ENCODE measurements around the gene GP9. TPM values are rescaled to one million over a fixed set of nuclear protein-coding genes. Genes with fewer than 3 reads are reported as not detected.

Gene GP9
- total RNA-seq, 1 donor from 2014 or later = not detected

- Mint-ChIP-seq H3K9me3 (ENCODE audit: unreplicated experiment) (peaks cover 2% of the 10 kb centered on the region), H3K27me3 (ENCODE audit: unreplicated experiment) (peaks cover 2% of the 10 kb centered on the region), H3K4me1 (ENCODE audit: low read depth, unreplicated experiment) (peaks cover 4% of the 10 kb centered on the region), H3K4me3 (ENCODE audit: unreplicated experiment) (no peak overlapping the region), H3K27ac (ENCODE audit: unreplicated experiment) (no peak overlapping the region), H3K36me3 (ENCODE audit: unreplicated experiment) (no peaks in the 10 kb centered on the region)
- DNase-seq = no peak
- TF ChIP-seq CTCF (IDR thresholded peaks at IDR 0.05; ENCODE audit: partially characterized antibody, unreplicated experiment) = no peak
Observed at GRCh38 chr3:129054605-129055104, 5.9 kb upstream of the GP9 start.

GRCh38 chr3:129056451-129057173 lies 4.0 kb upstream of the GP9 start:
- H3K27ac Mint-ChIP-seq (ENCODE audit: unreplicated experiment) = no peak overlapping the region
- H3K4me3 Mint-ChIP-seq (ENCODE audit: unreplicated experiment) = no peak overlapping the region
- DNase-seq = no peak
- H3K36me3 Mint-ChIP-seq (ENCODE audit: unreplicated experiment) = no peaks in the 10 kb centered on the region
- no peak for TF ChIP-seq CTCF (IDR thresholded peaks at IDR 0.05; ENCODE audit: partially characterized antibody, unreplicated experiment)
- H3K27me3 Mint-ChIP-seq (ENCODE audit: unreplicated experiment) = peaks cover 3% of the 10 kb centered on the region
- H3K9me3 Mint-ChIP-seq (ENCODE audit: unreplicated experiment) = peaks cover 2% of the 10 kb centered on the region
- peaks cover 7% of the 10 kb centered on the region for H3K4me1 Mint-ChIP-seq (ENCODE audit: low read depth, unreplicated experiment)

- no peak for TF ChIP-seq CTCF (IDR thresholded peaks at IDR 0.05; ENCODE audit: partially characterized antibody, unreplicated experiment)
- H3K4me1 Mint-ChIP-seq (ENCODE audit: low read depth, unreplicated experiment) = peaks cover 7% of the 10 kb centered on the region
- no peak for DNase-seq
- no peak overlapping the region for H3K4me3 Mint-ChIP-seq (ENCODE audit: unreplicated experiment)
- no peaks in the 10 kb centered on the region for H3K36me3 Mint-ChIP-seq (ENCODE audit: unreplicated experiment)
- H3K27ac Mint-ChIP-seq (ENCODE audit: unreplicated experiment) = no peak overlapping the region
- peaks cover 3% of the 10 kb centered on the region for H3K27me3 Mint-ChIP-seq (ENCODE audit: unreplicated experiment)
- H3K9me3 Mint-ChIP-seq (ENCODE audit: unreplicated experiment) = peaks cover 2% of the 10 kb centered on the region
Observed at GRCh38 chr3:129057249-129057648, 3.3 kb upstream of the GP9 start.

- H3K4me1 Mint-ChIP-seq (ENCODE audit: low read depth, unreplicated experiment) = peaks cover 10% of the 10 kb centered on the region
- DNase-seq = no peak
- H3K27me3 Mint-ChIP-seq (ENCODE audit: unreplicated experiment) = peaks cover 7% of the 10 kb centered on the region
- peak overlapping the region; percentile 15 for H3K4me3 Mint-ChIP-seq (ENCODE audit: unreplicated experiment)
- TF ChIP-seq CTCF (IDR thresholded peaks at IDR 0.05; ENCODE audit: partially characterized antibody, unreplicated experiment) = no peak
- H3K9me3 Mint-ChIP-seq (ENCODE audit: unreplicated experiment) = peaks cover 2% of the 10 kb centered on the region
- no peak overlapping the region for H3K27ac Mint-ChIP-seq (ENCODE audit: unreplicated experiment)
- no peaks in the 10 kb centered on the region for H3K36me3 Mint-ChIP-seq (ENCODE audit: unreplicated experiment)
Observed at GRCh38 chr3:129058441-129059200, 2.0 kb upstream of the GP9 start.
